ENCODE data around the gene PPP6R3. TPM values are rescaled to one million over a fixed set of nuclear protein-coding genes. Genes with fewer than 3 reads are reported as not detected.

Gene PPP6R3
- total and polyA plus RNA-seq, 2 of the 13 experiments (the other 11 are each of a cell fraction or from before 2014, with no cell fraction given) = 41.2 to 83.4 TPM

DNA sequence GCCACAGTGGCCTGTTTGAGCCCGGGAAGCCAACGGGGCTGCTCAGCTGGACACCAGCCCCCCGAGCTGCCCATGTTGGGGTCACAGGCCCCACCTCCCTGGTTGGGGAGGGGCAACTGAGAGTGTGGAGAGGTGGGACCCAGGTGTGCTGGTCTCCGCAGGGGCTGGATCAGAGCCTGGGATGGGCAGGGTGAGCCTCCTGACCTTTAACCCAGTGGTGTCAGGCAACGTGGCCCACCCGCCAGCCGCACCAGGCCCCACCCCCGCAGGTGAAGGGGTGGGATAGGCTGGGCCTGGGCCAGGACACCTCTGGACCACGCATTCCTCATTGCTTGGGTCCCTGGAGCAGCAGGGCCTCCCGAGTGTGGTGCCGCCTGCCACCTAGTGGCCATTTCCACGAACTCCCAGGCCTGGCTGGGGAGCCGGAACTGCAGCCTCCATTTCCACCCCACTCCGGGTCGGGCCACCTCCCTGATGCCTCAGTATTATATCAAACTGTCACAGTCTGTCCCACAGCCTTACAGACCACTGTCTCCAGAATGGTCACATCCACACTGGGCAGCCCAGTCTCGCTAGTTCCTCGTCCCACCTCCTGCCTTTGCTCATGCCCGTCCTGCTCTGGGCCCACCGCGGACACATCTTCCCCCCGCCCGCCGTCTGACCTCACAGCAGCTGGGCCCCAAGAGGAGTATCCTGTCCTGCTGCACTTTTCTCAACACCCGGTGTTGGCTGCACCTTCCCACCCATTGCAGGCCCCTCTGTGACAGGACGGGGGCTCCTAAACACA, 13.3 kb upstream of the PPP6R3 start (continued):
- TF ChIP-seq ZSCAN31 (CRISPR knock-in tag; IDR thresholded peaks at IDR 0.05; ENCODE audit: low read depth) (peak; percentile 85), PPARG (CRISPR knock-in tag; conservative IDR thresholded peaks at IDR 0.05) (peak; percentile 41; the same call in 1 of the 2 replicates), NONO (IDR thresholded peaks at IDR 0.05) (no peak), NONO (CRISPR knock-in tag; conservative IDR thresholded peaks at IDR 0.05) (0 out of 2 replicates have a peak, but pooled peaks have one; percentile 13), GABPB1 (CRISPR knock-in tag; IDR thresholded peaks at IDR 0.05) (peak; percentile 28; the same call in 1 of the 2 replicates), AKAP8 (CRISPR knock-in tag; IDR thresholded peaks at IDR 0.05) (0 out of 2 replicates have a peak, but pooled peaks have one; percentile 15), SRY (CRISPR knock-in tag; IDR thresholded peaks at IDR 0.05) (0 out of 2 replicates have a peak, but pooled peaks have one; percentile 37), SP1 (IDR thresholded peaks at IDR 0.05) (no peak), SP1 (CRISPR knock-in tag; IDR thresholded peaks at IDR 0.05) (no peak), XRCC5 (optimal IDR thresholded peaks at IDR 0.05; ENCODE audit: low read length) (peak; percentile 89), ZNF552 (CRISPR knock-in tag; IDR thresholded peaks at IDR 0.05; ENCODE audit: borderline replicate concordance) (no peak), ZNF543 (CRISPR knock-in tag; IDR thresholded peaks at IDR 0.05) (no peak), ZNF549 (CRISPR knock-in tag; IDR thresholded peaks at IDR 0.05) (no peak), ZIK1 (CRISPR knock-in tag; IDR thresholded peaks at IDR 0.05; ENCODE audit: borderline replicate concordance, low read depth) (0 out of 2 replicates have a peak, but pooled peaks have one; percentile 38), RXRB (CRISPR knock-in tag; IDR thresholded peaks at IDR 0.05; ENCODE audit: borderline replicate concordance) (0 out of 2 replicates have a peak, but pooled peaks have one; percentile 9), STAG1 (CRISPR knock-in tag; IDR thresholded peaks at IDR 0.05) (peak; percentile 89), RAD21 (CRISPR knock-in tag; IDR thresholded peaks at IDR 0.05) (peak; percentile 76), GFI1 (CRISPR knock-in tag; IDR thresholded peaks at IDR 0.05; ENCODE audit: borderline replicate concordance) (no peak), THYN1 (CRISPR knock-in tag; IDR thresholded peaks at IDR 0.05; ENCODE audit: borderline replicate concordance, low read depth) (no peak)
- TF ChIP-seq, protein P1, sequence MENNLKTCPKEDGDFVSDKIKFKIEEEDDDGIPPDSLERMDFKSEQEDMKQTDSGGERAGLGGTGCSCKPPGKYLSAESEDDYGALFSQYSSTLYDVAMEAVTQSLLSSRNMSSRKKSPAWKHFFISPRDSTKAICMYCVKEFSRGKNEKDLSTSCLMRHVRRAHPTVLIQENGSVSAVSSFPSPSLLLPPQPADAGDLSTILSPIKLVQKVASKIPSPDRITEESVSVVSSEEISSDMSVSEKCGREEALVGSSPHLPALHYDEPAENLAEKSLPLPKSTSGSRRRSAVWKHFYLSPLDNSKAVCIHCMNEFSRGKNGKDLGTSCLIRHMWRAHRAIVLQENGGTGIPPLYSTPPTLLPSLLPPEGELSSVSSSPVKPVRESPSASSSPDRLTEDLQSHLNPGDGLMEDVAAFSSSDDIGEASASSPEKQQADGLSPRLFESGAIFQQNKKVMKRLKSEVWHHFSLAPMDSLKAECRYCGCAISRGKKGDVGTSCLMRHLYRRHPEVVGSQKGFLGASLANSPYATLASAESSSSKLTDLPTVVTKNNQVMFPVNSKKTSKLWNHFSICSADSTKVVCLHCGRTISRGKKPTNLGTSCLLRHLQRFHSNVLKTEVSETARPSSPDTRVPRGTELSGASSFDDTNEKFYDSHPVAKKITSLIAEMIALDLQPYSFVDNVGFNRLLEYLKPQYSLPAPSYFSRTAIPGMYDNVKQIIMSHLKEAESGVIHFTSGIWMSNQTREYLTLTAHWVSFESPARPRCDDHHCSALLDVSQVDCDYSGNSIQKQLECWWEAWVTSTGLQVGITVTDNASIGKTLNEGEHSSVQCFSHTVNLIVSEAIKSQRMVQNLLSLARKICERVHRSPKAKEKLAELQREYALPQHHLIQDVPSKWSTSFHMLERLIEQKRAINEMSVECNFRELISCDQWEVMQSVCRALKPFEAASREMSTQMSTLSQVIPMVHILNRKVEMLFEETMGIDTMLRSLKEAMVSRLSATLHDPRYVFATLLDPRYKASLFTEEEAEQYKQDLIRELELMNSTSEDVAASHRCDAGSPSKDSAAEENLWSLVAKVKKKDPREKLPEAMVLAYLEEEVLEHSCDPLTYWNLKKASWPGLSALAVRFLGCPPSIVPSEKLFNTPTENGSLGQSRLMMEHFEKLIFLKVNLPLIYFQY (CRISPR knock-in tag; IDR thresholded peaks at IDR 0.05; ENCODE audit: borderline replicate concordance) = 0 out of 2 replicates have a peak, but pooled peaks have one; percentile 33
- TF ChIP-seq, protein P2, sequence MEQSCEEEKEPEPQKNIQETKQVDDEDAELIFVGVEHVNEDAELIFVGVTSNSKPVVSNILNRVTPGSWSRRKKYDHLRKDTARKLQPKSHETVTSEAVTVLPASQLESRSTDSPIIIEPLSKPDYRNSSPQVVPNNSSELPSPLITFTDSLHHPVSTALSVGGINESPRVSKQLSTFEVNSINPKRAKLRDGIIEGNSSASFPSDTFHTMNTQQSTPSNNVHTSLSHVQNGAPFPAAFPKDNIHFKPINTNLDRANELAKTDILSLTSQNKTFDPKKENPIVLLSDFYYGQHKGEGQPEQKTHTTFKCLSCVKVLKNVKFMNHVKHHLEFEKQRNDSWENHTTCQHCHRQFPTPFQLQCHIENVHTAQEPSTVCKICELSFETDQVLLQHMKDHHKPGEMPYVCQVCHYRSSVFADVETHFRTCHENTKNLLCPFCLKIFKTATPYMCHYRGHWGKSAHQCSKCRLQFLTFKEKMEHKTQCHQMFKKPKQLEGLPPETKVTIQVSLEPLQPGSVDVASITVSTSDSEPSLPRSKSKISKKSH (CRISPR knock-in tag; IDR thresholded peaks at IDR 0.05; ENCODE audit: borderline replicate concordance) = peak; percentile 49; the same call in 1 of the 2 replicates
- TF ChIP-seq, protein P3, sequence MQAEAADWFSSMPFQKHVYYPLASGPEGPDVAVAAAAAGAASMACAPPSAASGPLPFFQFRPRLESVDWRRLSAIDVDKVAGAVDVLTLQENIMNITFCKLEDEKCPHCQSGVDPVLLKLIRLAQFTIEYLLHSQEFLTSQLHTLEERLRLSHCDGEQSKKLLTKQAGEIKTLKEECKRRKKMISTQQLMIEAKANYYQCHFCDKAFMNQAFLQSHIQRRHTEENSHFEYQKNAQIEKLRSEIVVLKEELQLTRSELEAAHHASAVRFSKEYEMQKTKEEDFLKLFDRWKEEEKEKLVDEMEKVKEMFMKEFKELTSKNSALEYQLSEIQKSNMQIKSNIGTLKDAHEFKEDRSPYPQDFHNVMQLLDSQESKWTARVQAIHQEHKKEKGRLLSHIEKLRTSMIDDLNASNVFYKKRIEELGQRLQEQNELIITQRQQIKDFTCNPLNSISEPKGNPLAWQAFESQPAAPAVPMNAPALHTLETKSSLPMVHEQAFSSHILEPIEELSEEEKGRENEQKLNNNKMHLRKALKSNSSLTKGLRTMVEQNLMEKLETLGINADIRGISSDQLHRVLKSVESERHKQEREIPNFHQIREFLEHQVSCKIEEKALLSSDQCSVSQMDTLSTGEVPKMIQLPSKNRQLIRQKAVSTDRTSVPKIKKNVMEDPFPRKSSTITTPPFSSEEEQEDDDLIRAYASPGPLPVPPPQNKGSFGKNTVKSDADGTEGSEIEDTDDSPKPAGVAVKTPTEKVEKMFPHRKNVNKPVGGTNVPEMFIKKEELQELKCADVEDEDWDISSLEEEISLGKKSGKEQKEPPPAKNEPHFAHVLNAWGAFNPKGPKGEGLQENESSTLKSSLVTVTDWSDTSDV (CRISPR knock-in tag; IDR thresholded peaks at IDR 0.05) = peak; percentile 31; the same call in 1 of the 2 replicates
